ENCODE data around the gene ZFP90. TPM values are rescaled to one million over a fixed set of nuclear protein-coding genes. Genes with fewer than 3 reads are reported as not detected.

The ZFP90 gene
- polyA plus RNA-seq, 2 of the 4 experiments (the other 2 are of a cell fraction), result 13.8 to 21.6 TPM

- no peak for DNase-seq (ENCODE audit: low read depth in 1 of 2, low spot score in 1 of 2)
- Histone ChIP-seq H3K4me2 (no peak overlapping the region), H3K27ac (no peak overlapping the region), H3K4me3 (no peak overlapping the region), H3K4me1 (no peaks in the 10 kb centered on the region), H3K9me3 (peaks cover 25% of the 10 kb centered on the region)
- FAIRE-seq, result no peak
- no peak for ATAC-seq
- TF ChIP-seq HMGXB4 (CRISPR knock-in tag; IDR thresholded peaks at IDR 0.05; ENCODE audit: borderline replicate concordance) (no peak), KDM1A (IDR thresholded peaks at IDR 0.05; ENCODE audit: low read depth) (no peak), HOXB5 (CRISPR knock-in tag; IDR thresholded peaks at IDR 0.05) (no peak), SREBF2 (IDR thresholded peaks at IDR 0.05) (no peak), JUN (IDR thresholded peaks at IDR 0.05) (no peak), FOSL2 (IDR thresholded peaks at IDR 0.05) (no peak), FOSL2 (CRISPR knock-in tag; IDR thresholded peaks at IDR 0.05) (no peak), FOXS1 (CRISPR knock-in tag; IDR thresholded peaks at IDR 0.05) (no peak), ELK1 (IDR thresholded peaks at IDR 0.05; ENCODE audit: low read depth, low read length) (no peak), TP53 (CRISPR knock-in tag; IDR thresholded peaks at IDR 0.05) (no peak), HOXA7 (CRISPR knock-in tag; IDR thresholded peaks at IDR 0.05) (no peak), RAD21 (conservative IDR thresholded peaks at IDR 0.05 in 1 of 2, IDR thresholded peaks at IDR 0.05 in 1 of 2) (no peak), HDAC2 (IDR thresholded peaks at IDR 0.05) (no peak), NPAS2 (CRISPR knock-in tag; IDR thresholded peaks at IDR 0.05; ENCODE audit: borderline replicate concordance) (no peak)
- 63% methylated on average over 7 of the region's 7 CpGs for WGBS (ENCODE audit: missing lambda C conversion rate)
- ChIA-PET CTCF (interaction anchor here (0.5 to 0.7 kb wide), 2 partner anchors 26 to 89 kb away, joined by 3 read pairs; no protein-coding TSS in a partner anchor), POLR2A (no interaction called here)
Measured at GRCh38 chr16:68617734-68618133, 78.6 kb downstream of the ZFP90 start.

Small RNAs within 50 kb of the gene (small RNA-seq; reads per million reads assigned to genes)
- gene RNU4-36P, result 0 to 0.12 (median 0) reads per million in 6 experiments

Other genes with a start within 250 kb of the ZFP90 start
- gene SLC7A6OS, start 228.3 kb upstream of the ZFP90 start, polyA plus RNA-seq (2011; rRNA removed), result 11.0 and 11.9 TPM in 2 replicates
- 10.4 to 11.5 TPM (median 10.9 TPM) in 3 replicates for gene SLC7A6OS, start 228.3 kb upstream of the ZFP90 start, polyA plus RNA-seq (2017; fragmentation: RNase III; extraction: RNeasy Plus Mini Kit Qiagen cat#74134 plus additional on column Dnase treatment)
- 37.1 and 37.6 TPM in 2 replicates for gene PRMT7, start 228.3 kb upstream of the ZFP90 start, polyA plus RNA-seq (2011; rRNA removed)
- gene PRMT7, start 228.3 kb upstream of the ZFP90 start, polyA plus RNA-seq (2017; fragmentation: RNase III; extraction: RNeasy Plus Mini Kit Qiagen cat#74134 plus additional on column Dnase treatment), result 44.7 to 47.2 TPM (median 46.3 TPM) in 3 replicates
- 0.04 and 0.07 TPM in 2 replicates for gene SMPD3, start 90.8 kb upstream of the ZFP90 start, polyA plus RNA-seq (2011; rRNA removed)
- gene SMPD3, start 90.8 kb upstream of the ZFP90 start, polyA plus RNA-seq (2017; fragmentation: RNase III; extraction: RNeasy Plus Mini Kit Qiagen cat#74134 plus additional on column Dnase treatment), result 0.12 to 0.24 TPM (median 0.13 TPM) in 3 replicates
- gene CDH3, start 106.0 kb downstream of the ZFP90 start, polyA plus RNA-seq (2011; rRNA removed), result 0.25 and 0.61 TPM in 2 replicates
- gene CDH3, start 106.0 kb downstream of the ZFP90 start, polyA plus RNA-seq (2017; fragmentation: RNase III; extraction: RNeasy Plus Mini Kit Qiagen cat#74134 plus additional on column Dnase treatment), result 0.08 to 0.34 TPM (median 0.13 TPM) in 3 replicates
- gene CDH1, start 198.0 kb downstream of the ZFP90 start, polyA plus RNA-seq (2011; rRNA removed), result 24.5 and 33.0 TPM in 2 replicates
- gene CDH1, start 198.0 kb downstream of the ZFP90 start, polyA plus RNA-seq (2017; fragmentation: RNase III; extraction: RNeasy Plus Mini Kit Qiagen cat#74134 plus additional on column Dnase treatment), result 5.9 to 7.2 TPM (median 6.0 TPM) in 3 replicates